GM21723 (cell line): ENCODE data around the gene WNT7B.

ENCODE experiments used
- ATAC-seq: cut with Tn5 transposase; IDR thresholded peaks from one replicate; pipeline ENCODE4 v1.9.1; 2021; ENCODE audit warnings: mild to moderate bottlenecking, moderate library complexity; ENCODE audit not compliant: unreplicated experiment

WNT7B gene

DNA sequence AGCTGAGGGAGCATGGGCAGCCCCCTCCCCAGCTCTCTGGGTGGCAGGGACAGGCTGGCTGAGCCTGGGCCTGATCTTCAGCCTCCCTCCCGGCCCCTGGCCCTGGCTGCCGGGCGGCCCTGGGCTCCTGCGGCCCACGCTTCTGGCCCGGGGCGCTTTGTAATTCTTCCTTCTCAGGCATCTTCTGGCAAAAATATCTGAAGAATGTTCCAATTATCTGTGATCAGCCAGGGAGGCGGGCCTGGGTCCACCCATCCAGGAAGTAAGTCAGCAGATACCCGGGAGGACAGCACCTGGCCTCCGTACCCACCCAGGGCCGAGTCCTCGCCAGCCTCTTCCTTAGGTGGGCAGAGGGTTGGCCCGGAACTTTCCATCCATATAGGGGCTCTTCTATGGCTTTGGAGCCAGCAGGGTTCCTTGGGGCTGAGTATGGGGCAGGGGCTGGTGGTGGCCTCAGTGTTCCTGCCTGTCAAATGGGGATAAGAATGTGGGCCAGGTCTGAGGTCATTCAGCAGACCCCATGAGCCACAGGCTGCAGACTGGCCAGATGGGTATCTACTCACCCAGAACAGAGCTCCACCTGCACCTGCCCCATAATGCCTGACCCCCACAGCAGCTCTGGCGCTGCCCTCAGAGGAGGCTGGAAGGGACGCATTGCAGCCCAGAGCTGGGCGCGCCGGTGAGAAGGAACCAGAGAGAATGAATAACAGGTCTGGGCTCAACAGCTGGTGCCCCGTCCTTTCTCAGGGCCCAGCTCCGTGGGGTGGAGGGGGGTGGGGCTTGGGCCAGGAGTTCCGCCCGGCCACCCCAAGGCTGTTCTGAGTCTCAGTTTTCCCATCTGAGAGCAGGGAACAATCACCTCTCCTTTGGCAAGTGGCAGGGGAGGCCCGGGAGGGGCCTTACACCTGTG is 16.2 kb downstream of the WNT7B start:
- no peak for ATAC-seq

- no peak for ATAC-seq
Measured at GRCh38 chr22:45959719-45960476, 17.1 kb downstream of the WNT7B start.

DNA sequence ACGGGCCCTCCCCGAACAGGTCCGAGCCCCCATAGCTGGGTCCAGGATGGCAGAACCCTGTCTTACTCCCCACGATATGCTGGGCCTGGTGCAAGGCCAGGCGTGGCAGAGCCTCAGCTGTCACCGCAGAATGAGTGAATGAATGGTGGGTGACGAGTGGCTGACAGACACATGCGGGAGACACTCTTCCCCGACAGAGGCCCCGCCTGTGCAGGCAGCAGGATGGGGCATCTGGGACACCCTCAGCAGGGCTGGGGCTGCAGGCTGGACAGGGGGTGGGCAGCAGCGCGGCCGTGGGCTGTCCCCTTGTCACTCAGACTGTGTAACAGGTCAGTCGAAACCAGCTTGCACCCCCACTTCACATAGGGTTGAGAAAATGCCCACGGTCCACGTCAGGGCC is 18.0 kb downstream of the WNT7B start:
- no peak for ATAC-seq

- no peak for ATAC-seq
Measured at GRCh38 chr22:45957826-45958225, 19.1 kb downstream of the WNT7B start.

DNA sequence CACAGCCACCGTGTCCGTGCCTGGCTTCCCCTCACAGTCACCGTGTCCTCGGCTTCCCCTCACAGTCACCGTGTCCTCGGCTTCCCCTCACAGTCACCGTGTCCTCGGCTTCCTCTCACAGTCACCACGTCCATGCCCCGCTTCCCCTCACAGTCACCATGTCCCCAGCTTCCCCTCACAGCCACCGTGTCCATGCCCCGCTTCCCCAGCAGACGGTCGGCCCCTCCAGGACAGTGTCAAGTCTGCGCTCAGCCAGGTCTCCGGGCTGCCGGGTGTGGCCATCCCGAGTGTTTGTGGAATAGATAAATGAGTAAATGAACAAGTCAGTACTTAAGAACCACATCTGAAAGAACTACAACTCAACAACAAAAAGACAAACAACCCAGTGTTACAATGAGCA is 23.8 kb downstream of the WNT7B start:
- no peak for ATAC-seq

- ATAC-seq: no peak
Measured at GRCh38 chr22:45952553-45952952, 24.4 kb downstream of the WNT7B start.

DNA sequence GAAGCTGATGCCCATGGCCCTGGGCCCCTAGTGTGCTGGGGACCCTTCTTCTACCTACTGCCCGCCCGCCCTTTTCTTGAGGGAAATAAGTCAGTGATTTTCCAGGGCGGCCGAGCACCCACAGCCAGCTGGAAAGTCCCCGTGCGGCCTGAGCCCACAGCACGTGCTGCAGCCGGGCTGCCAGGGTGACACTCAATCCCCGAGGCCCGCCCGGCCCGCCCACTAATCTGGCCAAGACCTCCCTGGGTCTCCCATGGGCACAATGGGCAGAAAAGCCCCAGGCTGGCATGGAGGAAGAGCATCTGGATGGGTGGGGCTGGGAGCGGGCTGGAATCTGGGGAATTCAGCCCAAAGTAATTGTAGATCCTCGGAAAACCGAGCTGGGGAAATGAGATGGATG is 24.8 kb downstream of the WNT7B start:
- ATAC-seq: no peak

GRCh38 chr22:45949891-45950290 is 27.1 kb downstream of the WNT7B start:
- ATAC-seq: no peak

GRCh38 chr22:45949258-45949870 is 27.6 kb downstream of the WNT7B start:
- no peak for ATAC-seq

- no peak for ATAC-seq
Measured at GRCh38 chr22:45948081-45948648, 28.8 kb downstream of the WNT7B start.

- no peak for ATAC-seq
Measured at GRCh38 chr22:45946805-45947600, 30.0 kb downstream of the WNT7B start.

DNA sequence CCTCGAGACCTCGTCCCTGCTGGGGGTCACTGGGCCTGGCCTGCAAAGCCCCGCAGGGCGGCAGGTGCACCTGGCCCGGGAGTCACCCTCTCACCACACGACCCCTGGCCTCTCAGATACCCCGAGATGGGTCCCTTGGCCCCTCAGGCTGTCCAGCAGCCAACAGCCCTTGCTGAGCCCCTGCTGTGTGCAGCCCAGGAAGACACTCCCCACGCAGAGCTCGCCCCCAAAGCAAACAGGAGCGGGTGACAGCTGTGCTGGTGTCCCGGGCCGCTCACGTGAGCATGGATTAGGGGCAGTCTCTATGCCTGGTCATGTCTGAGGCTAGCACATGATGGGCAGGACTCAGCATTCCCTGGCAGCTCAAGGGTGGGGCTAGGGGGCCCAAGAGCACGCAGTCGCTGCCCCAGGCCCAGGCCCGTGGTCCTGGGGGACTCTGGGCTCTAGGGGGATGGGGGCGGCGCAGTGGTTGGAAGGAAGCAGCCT is 31.3 kb downstream of the WNT7B start:
- ATAC-seq: no peak

- ATAC-seq: no peak
Measured at GRCh38 chr22:45942787-45943493, 34.0 kb downstream of the WNT7B start.

GRCh38 chr22:45942344-45942743 is 34.6 kb downstream of the WNT7B start:
- ATAC-seq: no peak

GRCh38 chr22:45938913-45939312 is 38.0 kb downstream of the WNT7B start:
- no peak for ATAC-seq

- ATAC-seq: no peak
Measured at GRCh38 chr22:45937960-45938359, 39.0 kb downstream of the WNT7B start.

DNA sequence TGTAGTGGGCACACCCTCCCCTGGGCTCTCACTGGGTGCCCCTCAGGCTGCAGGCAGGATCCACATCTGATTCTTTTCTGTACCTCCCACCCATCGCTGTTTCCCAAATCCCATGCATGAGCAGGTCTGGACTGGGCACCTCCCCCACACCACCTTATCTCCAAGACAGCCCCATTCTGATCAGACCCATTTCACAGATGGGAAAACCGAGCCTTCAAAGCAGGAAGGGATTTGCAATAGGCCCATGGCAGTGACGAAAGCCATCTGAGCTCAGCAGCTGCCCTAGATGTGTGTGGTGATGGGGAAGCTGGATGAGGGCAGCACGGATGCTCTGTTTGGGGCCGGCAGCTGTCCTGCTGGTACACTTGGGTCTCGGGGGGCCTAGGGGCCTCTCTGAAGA is 41.4 kb downstream of the WNT7B start:
- ATAC-seq: no peak

DNA sequence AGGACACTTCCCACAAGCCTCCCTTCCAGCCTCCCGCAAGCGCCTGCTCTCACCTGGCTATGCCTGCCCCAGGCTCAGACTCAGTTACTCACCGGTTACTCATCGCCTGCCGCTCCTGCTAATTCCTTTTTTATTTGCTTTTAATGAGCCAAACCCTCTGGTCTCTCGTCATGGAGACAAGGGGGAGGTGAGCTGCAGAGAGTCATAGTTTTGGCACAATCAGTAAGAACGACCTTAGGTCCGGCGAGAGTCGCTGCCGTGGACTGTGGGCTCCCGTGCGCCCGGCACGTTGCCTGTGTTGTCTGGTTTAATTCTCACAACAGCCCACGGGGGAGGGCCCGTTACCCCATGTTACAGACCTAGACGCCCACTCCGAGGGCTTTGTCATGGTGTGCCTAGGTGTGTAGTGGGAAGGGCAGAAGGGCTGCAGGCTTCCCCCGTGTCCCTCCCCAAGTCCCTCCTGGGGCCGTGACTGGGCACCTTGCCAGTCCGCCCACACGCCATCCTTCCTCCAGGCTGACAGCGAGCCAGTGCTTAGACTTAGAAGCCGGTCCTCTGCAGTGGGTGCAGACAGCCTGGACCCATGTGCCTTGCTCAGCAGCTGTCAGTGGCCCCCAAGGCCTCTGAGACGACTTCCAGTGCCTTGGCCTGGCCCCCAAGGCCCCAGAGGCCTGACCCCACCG is 42.2 kb downstream of the WNT7B start:
- no peak for ATAC-seq

- no peak for ATAC-seq
Measured at GRCh38 chr22:45934168-45934564, 42.8 kb downstream of the WNT7B start.
